DND-41 (cell line): Measurements from ENCODE around the gene FBN1.

ENCODE experiments used
- ATAC-seq: fragments of 200-7000 bp; cut with Tn5 transposase; 3 replicates; pipeline ENCODE4 v1.9.1; 2021; ENCODE audit warnings: low read depth; ENCODE audit not compliant: insufficient read depth
- DNase-seq: peaks from one replicate; pipeline ENCODE4 v3.0.0-alpha.2; 2020
- H2AFZ ChIP-seq: 2 replicates; pipeline ENCODE4 v1.6.0; 2012; ENCODE audit warnings: low read depth, low read length
- H3K27ac ChIP-seq: 2 replicates; pipeline ENCODE4 v1.5.1; 2012; ENCODE audit warnings: low read length, inconsistent platforms
- H3K27me3 ChIP-seq: fragments of 200-600 bp; sonication (generic); 2 replicates; pipeline ENCODE4 v1.6.0; 2012; ENCODE audit warnings: low read length, mild to moderate bottlenecking, inconsistent platforms; ENCODE audit not compliant: insufficient read depth, poor library complexity
- H3K36me3 ChIP-seq: 2 replicates; pipeline ENCODE4 v1.5.1; 2012; ENCODE audit warnings: low read length, inconsistent platforms; ENCODE audit not compliant: insufficient read depth
- H3K4me1 ChIP-seq: 2 replicates; pipeline ENCODE4 v1.5.1; 2012; ENCODE audit warnings: mild to moderate bottlenecking, low read length; ENCODE audit not compliant: insufficient read depth
- H3K4me2 ChIP-seq: 2 replicates; pipeline ENCODE4 v1.6.0; 2012; ENCODE audit warnings: mild to moderate bottlenecking, moderate library complexity, low read length, inconsistent platforms; ENCODE audit not compliant: insufficient read depth
- H3K4me3 ChIP-seq, 2 experiments: fragments of 200-600 bp in 1 of 2; shearing (Covaris generic) in 1 of 2; 2 replicates each; pipeline ENCODE4 v1.5.1; 2012 to 2016; ENCODE audit warnings: inconsistent platforms in 2 of 2, low read length in 2 of 2, mild to moderate bottlenecking in 2 of 2, low read depth in 1 of 2, moderate library complexity in 1 of 2
- H3K79me2 ChIP-seq: 2 replicates; pipeline ENCODE4 v1.6.0; 2012; ENCODE audit warnings: low read length, inconsistent platforms; ENCODE audit not compliant: insufficient read depth
- H3K9ac ChIP-seq: 2 replicates; pipeline ENCODE4 v1.6.0; 2012; ENCODE audit warnings: low read depth, mild to moderate bottlenecking, inconsistent platforms, low read length, moderate library complexity
- H3K9me3 ChIP-seq: 2 replicates; pipeline ENCODE4 v1.5.1; 2012; ENCODE audit warnings: low read length, moderate library complexity, mild to moderate bottlenecking, inconsistent platforms; ENCODE audit not compliant: insufficient read depth, severe bottlenecking
- H4K20me1 ChIP-seq: 2 replicates; pipeline ENCODE4 v1.6.0; 2012; ENCODE audit warnings: low read length; ENCODE audit not compliant: insufficient read depth
- CTCF ChIP-seq: IDR thresholded peaks from 2 replicates; pipeline ENCODE4 v1.5.1; 2012; ENCODE audit warnings: borderline replicate concordance, low read length, moderate library complexity, mild to moderate bottlenecking; ENCODE audit not compliant: poor library complexity, severe bottlenecking; ENCODE audit errors: extremely low read depth
- EZH2 ChIP-seq: IDR thresholded peaks from 3 replicates; pipeline ENCODE4 v1.6.1; 2012; ENCODE audit warnings: borderline replicate concordance, low read depth, mild to moderate bottlenecking, moderate library complexity, low read length, inconsistent platforms; ENCODE audit not compliant: severe bottlenecking

FBN1 gene

GRCh38 chr15:48383031-48383430, 262.5 kb downstream of the FBN1 start:
- Histone ChIP-seq H3K4me2 (no peak overlapping the region), H3K4me3 (no peak overlapping the region), H3K36me3 (no peaks in the 10 kb centered on the region), H3K9me3 (no peaks in the 10 kb centered on the region), H3K27me3 (no peaks in the 10 kb centered on the region), H3K4me1 (no peaks in the 10 kb centered on the region), H3K27ac (no peak overlapping the region), H2AFZ (no peak overlapping the region), H3K9ac (no peak overlapping the region), H3K79me2 (no peaks in the 10 kb centered on the region), H4K20me1 (no peaks in the 10 kb centered on the region)
- TF ChIP-seq EZH2 (no peak), CTCF (no peak)
- DNase-seq, result no peak
- ATAC-seq, result no peak

- no peak overlapping the region for H3K4me3 ChIP-seq
- no peaks in the 10 kb centered on the region for H4K20me1 ChIP-seq
- no peaks in the 10 kb centered on the region for H3K36me3 ChIP-seq
- H3K79me2 ChIP-seq, result no peaks in the 10 kb centered on the region
- H3K4me2 ChIP-seq, result no peak overlapping the region
- ATAC-seq (no peak), DNase-seq (no peak)
- no peak overlapping the region for H3K27ac ChIP-seq
- H2AFZ ChIP-seq, result no peak overlapping the region
- no peaks in the 10 kb centered on the region for H3K4me1 ChIP-seq
- no peaks in the 10 kb centered on the region for H3K9me3 ChIP-seq
- no peaks in the 10 kb centered on the region for H3K27me3 ChIP-seq
- TF ChIP-seq EZH2, result no peak
- no peak for TF ChIP-seq CTCF
- no peak overlapping the region for H3K9ac ChIP-seq
Measured at GRCh38 chr15:48381861-48382260, 263.6 kb downstream of the FBN1 start.

GRCh38 chr15:48380198-48380597, 265.3 kb downstream of the FBN1 start:
- no peaks in the 10 kb centered on the region for H3K9me3 ChIP-seq
- TF ChIP-seq CTCF (no peak), EZH2 (no peak)
- no peak overlapping the region for H3K4me3 ChIP-seq
- H3K27me3 ChIP-seq, result no peaks in the 10 kb centered on the region
- H3K9ac ChIP-seq, result no peak overlapping the region
- no peaks in the 10 kb centered on the region for H3K36me3 ChIP-seq
- no peak overlapping the region for H3K4me2 ChIP-seq
- H3K79me2 ChIP-seq, result no peaks in the 10 kb centered on the region
- no peaks in the 10 kb centered on the region for H4K20me1 ChIP-seq
- DNase-seq, result no peak
- H2AFZ ChIP-seq, result no peak overlapping the region
- no peak for ATAC-seq
- H3K4me1 ChIP-seq, result no peaks in the 10 kb centered on the region
- no peak overlapping the region for H3K27ac ChIP-seq

GRCh38 chr15:48375767-48376166, 269.7 kb downstream of the FBN1 start:
- no peaks in the 10 kb centered on the region for H4K20me1 ChIP-seq
- ATAC-seq (no peak), DNase-seq (no peak)
- TF ChIP-seq EZH2, result no peak
- TF ChIP-seq CTCF, result no peak
- no peaks in the 10 kb centered on the region for H3K27me3 ChIP-seq
- no peak overlapping the region for H3K4me2 ChIP-seq
- no peaks in the 10 kb centered on the region for H3K9me3 ChIP-seq
- no peak overlapping the region for H3K27ac ChIP-seq
- no peaks in the 10 kb centered on the region for H3K4me1 ChIP-seq
- H3K9ac ChIP-seq, result no peak overlapping the region
- H3K4me3 ChIP-seq, result no peak overlapping the region
- no peaks in the 10 kb centered on the region for H3K79me2 ChIP-seq
- no peaks in the 10 kb centered on the region for H3K36me3 ChIP-seq
- H2AFZ ChIP-seq, result no peak overlapping the region
